IMR-90 (cell line): ENCODE measurements around the gene DENND1B.

ENCODE experiments used
- TF ChIP-seq, protein P1 (sequence below): fragments of 150-350 bp; IDR thresholded peaks from 2 replicates; pipeline ENCODE4 v1.6.1; 2017; ENCODE audit warnings: mild to moderate bottlenecking, antibody characterized with exemption, low read length, low read depth
- TF ChIP-seq, protein P2 (sequence below): conservative IDR thresholded peaks from 2 replicates; pipeline ENCODE4 v1.5.1; 2012; ENCODE audit warnings: mild to moderate bottlenecking, low read depth, low read length, improper control_type of control experiment

DNA sequence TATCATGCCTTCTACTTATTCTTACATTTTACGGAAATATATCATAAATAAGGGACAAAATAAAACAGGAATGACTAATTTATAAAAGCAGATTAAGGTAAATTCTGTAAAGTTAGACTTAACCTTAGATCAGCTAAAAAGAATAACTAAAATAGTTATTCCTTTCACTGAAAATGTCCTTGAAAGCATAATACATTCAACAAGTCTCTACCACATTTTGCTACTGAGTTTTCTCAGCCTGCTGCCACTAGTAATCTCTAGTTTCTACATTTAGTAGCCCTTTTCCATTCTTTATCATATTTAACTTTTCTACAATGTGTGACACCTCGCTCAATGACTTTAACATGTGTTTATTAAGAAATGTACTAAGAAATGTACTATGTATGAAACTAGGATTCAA is 89.0 kb downstream of the DENND1B start:
- TF ChIP-seq, protein P1, sequence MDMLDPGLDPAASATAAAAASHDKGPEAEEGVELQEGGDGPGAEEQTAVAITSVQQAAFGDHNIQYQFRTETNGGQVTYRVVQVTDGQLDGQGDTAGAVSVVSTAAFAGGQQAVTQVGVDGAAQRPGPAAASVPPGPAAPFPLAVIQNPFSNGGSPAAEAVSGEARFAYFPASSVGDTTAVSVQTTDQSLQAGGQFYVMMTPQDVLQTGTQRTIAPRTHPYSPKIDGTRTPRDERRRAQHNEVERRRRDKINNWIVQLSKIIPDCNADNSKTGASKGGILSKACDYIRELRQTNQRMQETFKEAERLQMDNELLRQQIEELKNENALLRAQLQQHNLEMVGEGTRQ = no peak
- TF ChIP-seq, protein P2, sequence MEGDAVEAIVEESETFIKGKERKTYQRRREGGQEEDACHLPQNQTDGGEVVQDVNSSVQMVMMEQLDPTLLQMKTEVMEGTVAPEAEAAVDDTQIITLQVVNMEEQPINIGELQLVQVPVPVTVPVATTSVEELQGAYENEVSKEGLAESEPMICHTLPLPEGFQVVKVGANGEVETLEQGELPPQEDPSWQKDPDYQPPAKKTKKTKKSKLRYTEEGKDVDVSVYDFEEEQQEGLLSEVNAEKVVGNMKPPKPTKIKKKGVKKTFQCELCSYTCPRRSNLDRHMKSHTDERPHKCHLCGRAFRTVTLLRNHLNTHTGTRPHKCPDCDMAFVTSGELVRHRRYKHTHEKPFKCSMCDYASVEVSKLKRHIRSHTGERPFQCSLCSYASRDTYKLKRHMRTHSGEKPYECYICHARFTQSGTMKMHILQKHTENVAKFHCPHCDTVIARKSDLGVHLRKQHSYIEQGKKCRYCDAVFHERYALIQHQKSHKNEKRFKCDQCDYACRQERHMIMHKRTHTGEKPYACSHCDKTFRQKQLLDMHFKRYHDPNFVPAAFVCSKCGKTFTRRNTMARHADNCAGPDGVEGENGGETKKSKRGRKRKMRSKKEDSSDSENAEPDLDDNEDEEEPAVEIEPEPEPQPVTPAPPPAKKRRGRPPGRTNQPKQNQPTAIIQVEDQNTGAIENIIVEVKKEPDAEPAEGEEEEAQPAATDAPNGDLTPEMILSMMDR = no peak
